Subcutaneous abdominal adipose tissue (tissue), 5 donors: ENCODE measurements around the gene AFM.

Experiments used
- H3K27ac ChIP-seq: one replicate; pipeline ENCODE4 v1.7.0; 2013; ENCODE audit warnings: low read depth, mild to moderate bottlenecking, inconsistent platforms, low read length, moderate library complexity
- H3K27me3 ChIP-seq, 5 donors: one replicate each; pipeline ENCODE4 v1.7.0; 2013; ENCODE audit warnings: low read length in 5 of 5, inconsistent platforms in 1 of 5; ENCODE audit not compliant: control insufficient read depth in 5 of 5, insufficient read depth in 4 of 5
- H3K36me3 ChIP-seq, 5 donors: one replicate each; pipeline ENCODE4 v1.7.0; 2013; ENCODE audit warnings: low read length in 5 of 5; ENCODE audit not compliant: control insufficient read depth in 5 of 5, insufficient read depth in 5 of 5
- H3K4me1 ChIP-seq, 5 donors: one replicate each; pipeline ENCODE4 v1.7.0; 2013; ENCODE audit warnings: low read length in 5 of 5, mild to moderate bottlenecking in 3 of 5, moderate library complexity in 1 of 5; ENCODE audit not compliant: control insufficient read depth in 5 of 5, insufficient read depth in 5 of 5
- H3K4me3 ChIP-seq, 5 donors: one replicate each; pipeline ENCODE4 v1.7.0; 2013; ENCODE audit warnings: low read length in 5 of 5, low read depth in 1 of 5
- H3K9ac ChIP-seq, 5 donors: one replicate each; pipeline ENCODE4 v1.7.0; 2013; ENCODE audit warnings: low read length in 5 of 5, mild to moderate bottlenecking in 4 of 5, moderate library complexity in 3 of 5
- H3K9me3 ChIP-seq, 5 donors: one replicate each; pipeline ENCODE4 v1.7.0; 2013; ENCODE audit warnings: low read length in 5 of 5; ENCODE audit not compliant: control insufficient read depth in 5 of 5
- donor health status: healthy.
- donor health status: healthy.
- donor health status: healthy.
- donor health status: healthy.
- donor health status: healthy.

Gene AFM, protein sequence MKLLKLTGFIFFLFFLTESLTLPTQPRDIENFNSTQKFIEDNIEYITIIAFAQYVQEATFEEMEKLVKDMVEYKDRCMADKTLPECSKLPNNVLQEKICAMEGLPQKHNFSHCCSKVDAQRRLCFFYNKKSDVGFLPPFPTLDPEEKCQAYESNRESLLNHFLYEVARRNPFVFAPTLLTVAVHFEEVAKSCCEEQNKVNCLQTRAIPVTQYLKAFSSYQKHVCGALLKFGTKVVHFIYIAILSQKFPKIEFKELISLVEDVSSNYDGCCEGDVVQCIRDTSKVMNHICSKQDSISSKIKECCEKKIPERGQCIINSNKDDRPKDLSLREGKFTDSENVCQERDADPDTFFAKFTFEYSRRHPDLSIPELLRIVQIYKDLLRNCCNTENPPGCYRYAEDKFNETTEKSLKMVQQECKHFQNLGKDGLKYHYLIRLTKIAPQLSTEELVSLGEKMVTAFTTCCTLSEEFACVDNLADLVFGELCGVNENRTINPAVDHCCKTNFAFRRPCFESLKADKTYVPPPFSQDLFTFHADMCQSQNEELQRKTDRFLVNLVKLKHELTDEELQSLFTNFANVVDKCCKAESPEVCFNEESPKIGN

DNA sequence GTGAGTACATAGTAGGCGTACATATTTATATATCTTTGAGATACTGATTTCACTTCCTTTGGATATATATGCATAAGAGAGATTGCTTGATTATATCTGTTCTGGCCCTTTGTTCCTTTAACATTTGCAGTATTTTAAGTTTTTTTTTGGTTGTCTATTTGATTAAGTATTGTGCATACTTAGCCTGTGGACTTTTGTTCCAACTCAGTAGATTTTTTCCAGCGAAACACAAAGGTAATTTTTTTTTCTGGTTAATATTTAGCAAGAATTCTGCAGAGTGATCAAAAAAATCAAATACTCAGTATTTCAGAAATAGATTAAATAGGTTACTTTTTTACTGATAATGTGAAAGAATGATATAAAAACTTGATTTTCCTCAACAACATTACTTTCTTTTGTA, at the start of gene AFM:
AFM (plus strand) TSS at position 388 of the 400 bp plus-strand sequence. CDS start 31 bp downstream, outside the sequence.
- Histone ChIP-seq H3K36me3 (no peaks in the 10 kb centered on the region), H3K27ac (no peak within 1 kb of the TSS), H3K4me3 (no peak within 1 kb of the TSS), H3K27me3 (peaks cover 0 to 3% (median 0%) of the 10 kb centered on the region in 5 donors), H3K9ac (no peak within 1 kb of the TSS), H3K4me1 (peaks cover 0 to 6% (median 0%) of the 10 kb centered on the region in 5 donors), H3K9me3 (no peaks in the 10 kb centered on the region)

DNA sequence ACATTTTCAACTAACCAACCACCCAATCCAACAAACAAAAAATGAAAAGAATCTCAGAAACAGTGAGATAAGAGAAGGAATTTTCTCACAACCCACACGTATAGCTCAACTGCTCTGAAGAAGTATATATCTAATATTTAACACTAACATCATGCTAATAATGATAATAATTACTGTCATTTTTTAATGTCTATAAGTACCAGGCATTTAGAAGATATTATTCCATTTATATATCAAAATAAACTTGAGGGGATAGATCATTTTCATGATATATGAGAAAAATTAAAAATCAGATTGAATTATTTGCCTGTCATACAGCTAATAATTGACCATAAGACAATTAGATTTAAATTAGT, 49.8 kb upstream of the AFM start:
- no peaks in the 10 kb centered on the region for H3K27me3 ChIP-seq
- H3K36me3 ChIP-seq = no peaks in the 10 kb centered on the region
- no peaks in the 10 kb centered on the region for H3K9me3 ChIP-seq
- H3K4me3 ChIP-seq = no peak overlapping the region
- no peak overlapping the region for H3K27ac ChIP-seq
- no peaks in the 10 kb centered on the region for H3K4me1 ChIP-seq
- no peak overlapping the region for H3K9ac ChIP-seq

DNA sequence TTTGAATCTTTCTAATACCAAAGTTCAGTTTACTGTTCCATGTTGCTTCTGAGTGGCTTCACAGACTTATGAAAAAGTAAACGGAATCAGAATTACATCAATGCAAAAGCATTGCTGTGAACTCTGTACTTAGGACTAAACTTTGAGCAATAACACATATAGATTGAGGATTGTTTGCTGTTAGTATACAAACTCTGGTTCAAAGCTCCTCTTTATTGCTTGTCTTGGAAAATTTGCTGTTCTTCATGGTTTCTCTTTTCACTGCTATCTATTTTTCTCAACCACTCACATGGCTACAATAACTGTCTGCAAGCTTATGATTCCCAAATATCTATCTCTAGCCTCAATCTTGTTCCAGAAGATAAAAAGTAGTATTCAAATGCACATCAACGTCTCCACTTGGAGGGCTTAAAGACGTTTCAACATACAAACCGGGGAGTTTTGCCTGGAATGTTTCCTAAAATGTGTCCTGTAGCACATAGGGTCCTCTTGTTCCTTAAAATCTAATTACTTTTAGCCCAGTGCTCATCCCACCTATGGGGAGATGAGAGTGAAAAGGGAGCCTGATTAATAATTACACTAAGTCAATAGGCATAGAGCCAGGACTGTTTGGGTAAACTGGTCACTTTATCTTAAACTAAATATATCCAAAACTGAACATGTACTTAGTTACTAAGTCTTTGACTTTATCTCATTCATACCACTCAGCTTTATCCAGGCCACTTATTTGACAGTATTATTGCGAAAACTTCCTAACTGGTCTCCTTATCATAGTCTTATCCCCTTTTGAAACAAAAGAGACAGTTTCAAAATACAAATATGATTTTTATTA, 49.2 kb upstream of the AFM start:
- Histone ChIP-seq H3K27ac (no peak overlapping the region), H3K4me1 (no peaks in the 10 kb centered on the region), H3K36me3 (no peaks in the 10 kb centered on the region), H3K9ac (no peak overlapping the region), H3K27me3 (no peaks in the 10 kb centered on the region), H3K4me3 (no peak overlapping the region), H3K9me3 (no peaks in the 10 kb centered on the region)

DNA sequence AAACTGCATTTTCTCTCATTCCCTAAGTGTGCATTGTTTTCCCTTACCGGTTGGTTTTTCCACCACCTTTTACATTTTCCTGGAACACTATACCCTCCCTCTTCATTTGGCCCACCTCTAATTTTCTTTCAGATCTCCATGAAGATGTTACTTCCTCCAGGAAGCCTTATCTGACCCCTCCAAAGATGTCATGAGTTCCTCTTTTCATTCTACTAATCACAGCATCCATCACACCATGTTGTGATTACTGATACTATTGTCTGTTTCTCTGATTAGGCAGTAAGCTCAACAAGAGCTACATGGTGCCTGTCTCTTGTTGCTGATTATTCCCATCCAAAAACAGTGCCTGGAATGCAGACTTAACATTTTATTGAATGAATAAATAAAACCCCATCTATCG, 48.4 kb upstream of the AFM start:
- Histone ChIP-seq H3K36me3 (no peaks in the 10 kb centered on the region), H3K9me3 (no peaks in the 10 kb centered on the region), H3K27me3 (no peaks in the 10 kb centered on the region), H3K27ac (no peak overlapping the region), H3K9ac (no peak overlapping the region), H3K4me3 (no peak overlapping the region), H3K4me1 (no peaks in the 10 kb centered on the region)

DNA sequence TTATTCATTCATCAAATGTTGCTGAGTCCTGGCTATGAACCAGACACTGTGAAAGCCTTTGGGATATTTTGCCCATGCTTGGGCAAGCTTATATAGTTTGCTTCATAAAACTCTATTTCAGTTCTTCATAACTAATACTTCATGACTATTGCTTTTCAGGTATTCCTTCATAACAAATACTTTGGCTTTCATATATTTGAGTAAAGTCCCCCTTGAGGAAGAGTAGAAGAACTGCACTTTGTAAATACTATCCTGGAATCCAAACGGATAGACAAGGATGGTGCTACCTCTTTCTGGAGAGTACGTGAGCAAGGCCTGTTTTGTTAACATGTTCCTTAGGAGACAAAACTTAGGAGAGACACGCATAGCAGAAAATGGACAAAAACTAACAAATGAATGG, 47.2 kb upstream of the AFM start:
- Histone ChIP-seq H3K27me3 (no peaks in the 10 kb centered on the region), H3K9ac (no peak overlapping the region), H3K4me1 (no peaks in the 10 kb centered on the region), H3K27ac (no peak overlapping the region), H3K4me3 (no peak overlapping the region), H3K36me3 (no peaks in the 10 kb centered on the region), H3K9me3 (no peaks in the 10 kb centered on the region)

DNA sequence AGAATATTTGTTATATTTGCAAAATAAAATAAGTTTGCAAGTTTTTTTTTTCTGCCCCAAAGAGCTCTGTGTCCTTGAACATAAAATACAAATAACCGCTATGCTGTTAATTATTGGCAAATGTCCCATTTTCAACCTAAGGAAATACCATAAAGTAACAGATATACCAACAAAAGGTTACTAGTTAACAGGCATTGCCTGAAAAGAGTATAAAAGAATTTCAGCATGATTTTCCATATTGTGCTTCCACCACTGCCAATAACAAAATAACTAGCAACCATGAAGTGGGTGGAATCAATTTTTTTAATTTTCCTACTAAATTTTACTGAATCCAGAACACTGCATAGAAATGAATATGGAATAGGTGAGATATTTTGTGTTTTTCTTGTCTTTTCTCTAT, 45.6 kb upstream of the AFM start, which contains the start of gene AFP:
AFP (plus strand) TSS at position 238 of the 400 bp plus-strand sequence; CDS start at position 280, 42 bp downstream.
- H3K9ac ChIP-seq = no peak within 1 kb of the TSS
- H3K36me3 ChIP-seq = no peaks in the 10 kb centered on the region
- H3K4me3 ChIP-seq = no peak within 1 kb of the TSS
- no peak within 1 kb of the TSS for H3K27ac ChIP-seq
- H3K9me3 ChIP-seq = no peaks in the 10 kb centered on the region
- H3K4me1 ChIP-seq = no peaks in the 10 kb centered on the region
- peaks cover 0 to 3% (median 0%) of the 10 kb centered on the region in 5 donors for H3K27me3 ChIP-seq

DNA sequence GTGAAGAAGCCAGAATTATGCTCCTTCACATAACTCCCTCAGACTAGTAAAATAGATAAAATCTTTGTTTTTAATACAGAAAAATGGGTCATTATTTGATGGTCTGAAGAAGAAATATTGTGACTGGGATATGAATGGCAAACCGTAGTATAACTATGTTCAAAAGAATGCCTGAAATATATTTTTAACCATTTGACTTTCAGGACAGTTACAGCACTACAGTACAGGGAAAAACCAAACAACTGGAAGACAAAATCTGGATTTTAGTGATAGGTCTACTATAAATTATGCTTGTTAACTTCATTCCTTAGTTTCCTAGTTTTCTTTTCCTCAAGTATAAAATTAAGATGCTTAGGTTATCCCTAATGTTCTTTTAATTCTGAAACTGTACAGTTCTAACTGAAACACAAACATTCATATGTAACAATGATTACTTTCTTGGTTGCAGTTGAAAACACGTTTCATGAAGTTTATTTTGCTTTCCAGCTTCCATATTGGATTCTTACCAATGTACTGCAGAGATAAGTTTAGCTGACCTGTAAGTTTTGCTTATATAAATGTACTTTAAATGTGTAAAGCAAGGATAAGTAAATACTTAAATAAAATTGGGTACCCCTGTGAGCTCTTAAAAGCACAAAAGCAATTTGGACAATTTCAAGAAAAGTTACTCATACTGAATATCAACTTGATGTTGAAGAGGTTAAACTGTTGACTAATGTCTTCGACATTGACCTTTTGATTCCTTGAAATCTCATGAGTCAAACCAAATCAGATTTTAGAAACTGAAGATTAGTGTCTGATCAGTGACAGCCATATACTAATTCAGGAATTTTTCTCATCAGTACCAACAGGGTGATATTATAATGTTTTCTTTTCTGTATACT, 44.6 kb upstream of the AFM start:
- H3K4me3 ChIP-seq = no peak overlapping the region

DNA sequence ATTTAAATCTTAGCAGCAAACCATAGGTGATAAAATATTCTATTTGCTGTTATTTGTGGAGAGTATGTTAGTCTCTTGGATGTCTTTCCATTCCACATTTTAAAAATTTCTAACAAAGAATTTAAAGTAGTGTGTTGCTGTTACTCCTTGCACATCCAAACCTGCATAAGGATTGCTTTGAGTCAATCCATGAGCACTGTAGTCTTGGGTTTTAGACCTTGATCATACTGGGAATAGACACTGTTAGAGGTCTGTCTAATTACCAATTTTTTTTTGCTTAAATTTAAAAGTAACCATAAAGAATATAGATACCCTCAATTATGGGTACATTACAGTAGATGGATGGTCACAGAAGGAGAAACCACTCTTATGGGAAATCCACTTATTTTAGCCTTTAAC, 44.0 kb upstream of the AFM start:
- H3K27ac ChIP-seq = no peak overlapping the region
- H3K27me3 ChIP-seq = peaks cover 0 to 3% (median 0%) of the 10 kb centered on the region in 5 donors
- no peaks in the 10 kb centered on the region for H3K9me3 ChIP-seq
- no peak overlapping the region for H3K4me3 ChIP-seq
- H3K36me3 ChIP-seq = no peaks in the 10 kb centered on the region
- no peaks in the 10 kb centered on the region for H3K4me1 ChIP-seq
- H3K9ac ChIP-seq = no peak overlapping the region

More for the DNA sequence above, 44.6 kb upstream of the AFM start:
- no peaks in the 10 kb centered on the region for H3K36me3 ChIP-seq
- H3K27ac ChIP-seq = no peak overlapping the region
- no peaks in the 10 kb centered on the region for H3K9me3 ChIP-seq
- H3K9ac ChIP-seq = no peak overlapping the region
- peaks cover 0 to 3% (median 0%) of the 10 kb centered on the region in 5 donors for H3K27me3 ChIP-seq
- no peaks in the 10 kb centered on the region for H3K4me1 ChIP-seq

DNA sequence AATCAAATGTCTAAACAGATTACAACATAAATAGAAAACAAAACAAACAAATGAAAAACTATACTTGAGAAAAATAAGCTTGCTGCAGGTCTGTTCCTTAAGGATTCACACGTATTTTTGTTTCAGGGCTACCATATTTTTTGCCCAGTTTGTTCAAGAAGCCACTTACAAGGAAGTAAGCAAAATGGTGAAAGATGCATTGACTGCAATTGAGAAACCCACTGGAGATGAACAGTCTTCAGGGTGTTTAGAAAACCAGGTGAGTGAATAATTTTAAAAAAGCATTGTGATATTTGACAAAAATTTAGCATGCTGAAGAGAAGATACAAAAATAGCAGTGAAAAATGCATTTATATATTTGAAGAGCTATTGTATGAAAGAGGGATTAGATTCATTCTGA, 43.5 kb upstream of the AFM start:
- no peak overlapping the region for H3K4me3 ChIP-seq
- no peaks in the 10 kb centered on the region for H3K4me1 ChIP-seq
- no peaks in the 10 kb centered on the region for H3K36me3 ChIP-seq
- H3K27me3 ChIP-seq = peaks cover 0 to 3% (median 0%) of the 10 kb centered on the region in 5 donors
- no peak overlapping the region for H3K9ac ChIP-seq
- H3K27ac ChIP-seq = no peak overlapping the region
- no peaks in the 10 kb centered on the region for H3K9me3 ChIP-seq
